Loucy (cell line): ENCODE data around the gene PGRMC2.

Experiments
- CTCF ChIP-seq: fragments of 200-600 bp; sonication (generic); conservative IDR thresholded peaks from 2 replicates; pipeline ENCODE4 v1.5.1; 2014; ENCODE audit warnings: mild to moderate bottlenecking, antibody characterized with exemption, low read length
- EZH2phosphoT487 ChIP-seq: fragments of 200-600 bp; IDR thresholded peaks from 2 replicates; pipeline ENCODE4 v1.6.1; 2018; ENCODE audit warnings: antibody characterized with exemption, mild to moderate bottlenecking, moderate library complexity, borderline replicate concordance

- TF ChIP-seq CTCF (no peak), EZH2phosphoT487 (no peak)
Observed at GRCh38 chr4:128275346-128275745, 12.3 kb downstream of the PGRMC2 start.
